Measurements from ENCODE around the gene DUSP6.

Gene DUSP6

DNA sequence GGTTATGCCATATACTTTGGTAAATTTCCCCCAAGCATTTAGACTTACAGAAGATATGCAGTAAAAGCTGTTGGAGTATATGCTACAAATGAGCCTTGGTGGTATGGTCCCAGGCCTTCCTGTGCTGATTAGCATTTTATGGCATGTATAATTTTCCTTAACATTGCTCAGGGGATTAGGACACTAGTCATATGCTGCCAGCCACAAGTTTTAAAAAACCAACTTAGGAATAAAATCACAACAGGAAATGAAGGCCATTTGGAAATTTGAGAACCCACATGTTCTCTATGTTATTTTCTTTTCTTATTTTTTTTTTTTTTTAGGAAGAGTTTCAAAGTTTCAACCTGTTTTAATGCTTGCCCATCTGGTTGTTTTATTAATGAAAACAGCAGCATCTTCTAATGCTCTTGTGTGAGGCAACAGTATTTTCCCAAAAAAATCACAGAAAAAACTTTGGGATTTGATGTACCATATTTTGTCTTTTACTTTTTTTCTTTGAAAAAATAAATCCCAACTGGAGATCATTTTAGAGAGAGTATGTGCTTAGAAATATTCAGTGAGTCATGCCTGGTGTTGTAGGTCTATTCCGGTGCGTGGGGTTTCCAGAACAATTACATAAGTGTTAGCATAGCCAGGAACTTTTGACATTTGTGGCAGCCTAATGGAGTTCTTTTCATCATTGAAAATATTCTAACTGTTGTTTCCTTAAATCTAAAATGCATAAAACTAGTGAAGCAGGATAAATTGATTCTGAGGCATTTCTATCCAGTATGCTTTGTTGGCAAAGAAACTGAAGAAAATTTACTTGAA, 21.7 kb upstream of the DUSP6 start:
- DNase-seq, result no peak

DNA sequence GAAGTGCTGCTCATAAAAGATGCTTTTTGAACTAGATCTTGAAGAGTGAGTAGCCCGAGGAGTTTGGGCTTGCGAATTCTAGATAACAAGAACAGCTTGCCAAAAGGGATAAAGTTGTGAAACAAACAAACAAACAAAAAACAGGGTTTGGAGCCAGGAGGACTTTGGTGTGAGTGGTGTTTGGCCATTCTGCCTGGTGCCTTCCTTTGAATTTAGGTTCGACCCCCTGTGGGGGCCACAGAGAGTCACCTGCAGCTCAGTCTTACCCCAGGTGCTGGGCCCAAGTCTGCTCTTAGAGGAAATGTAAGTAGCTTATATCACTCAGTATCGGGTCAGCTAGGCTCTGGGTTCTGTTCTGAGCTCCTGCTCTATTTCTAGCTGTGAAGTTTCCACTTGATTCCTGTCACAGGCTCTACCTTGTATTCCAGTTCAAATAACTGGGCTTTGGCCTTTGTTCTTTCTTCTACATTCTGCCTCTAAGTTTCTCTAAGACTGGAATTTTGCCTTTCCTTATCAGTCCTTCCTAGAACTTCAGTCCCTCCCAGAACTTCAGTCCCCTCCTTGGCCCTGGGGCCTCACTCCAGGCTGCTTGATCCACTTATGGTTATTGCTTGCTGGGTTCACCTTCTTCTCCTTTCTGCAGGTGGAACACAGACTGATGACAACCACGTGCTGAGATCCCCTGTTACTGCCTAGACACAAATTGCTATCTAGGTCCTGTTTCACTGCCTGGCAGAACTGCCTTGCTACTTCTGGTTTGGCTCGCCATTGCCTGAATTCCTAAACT, 20.5 kb upstream of the DUSP6 start:
- DNase-seq, result no peak

DNA sequence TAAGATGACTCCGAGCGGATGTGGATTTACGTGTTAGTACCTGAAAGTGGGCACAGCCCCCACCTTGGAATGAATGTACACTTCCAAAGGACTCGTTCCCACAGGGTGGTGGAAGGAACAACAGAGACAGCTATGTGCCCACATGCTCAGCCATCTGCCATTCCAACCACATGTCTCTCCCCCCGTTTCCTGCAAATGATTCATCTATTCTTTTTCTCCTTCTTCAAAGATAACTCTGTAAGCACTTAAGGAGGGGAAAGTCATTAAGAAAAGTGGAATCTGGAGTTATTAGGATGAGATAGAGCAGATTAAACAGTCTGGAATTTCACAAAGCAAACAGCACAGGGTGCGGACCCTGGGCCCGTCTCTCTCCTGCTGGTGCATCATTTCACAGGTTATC, 18.5 kb upstream of the DUSP6 start:
- DNase-seq, result no peak

DNA sequence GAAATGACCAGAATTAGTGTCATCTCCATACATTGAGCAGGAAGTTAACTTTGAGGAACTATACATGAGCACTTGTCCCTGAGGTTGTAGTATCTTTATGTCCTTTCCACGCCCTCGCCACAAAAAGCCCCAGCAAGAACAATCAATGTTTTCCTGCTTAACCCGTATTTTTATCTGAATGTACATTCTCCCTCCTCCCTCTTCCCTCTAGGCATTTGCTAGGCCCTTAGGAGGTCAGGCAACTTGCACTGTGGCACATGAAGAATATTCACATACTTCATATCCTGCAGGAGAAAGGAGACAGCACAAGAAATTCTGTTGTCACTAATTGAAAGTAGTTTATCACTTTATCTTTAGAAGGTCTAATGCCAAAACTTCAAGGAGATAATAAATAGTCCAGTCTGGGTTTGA, 18.1 kb upstream of the DUSP6 start:
- no peak for DNase-seq

DNA sequence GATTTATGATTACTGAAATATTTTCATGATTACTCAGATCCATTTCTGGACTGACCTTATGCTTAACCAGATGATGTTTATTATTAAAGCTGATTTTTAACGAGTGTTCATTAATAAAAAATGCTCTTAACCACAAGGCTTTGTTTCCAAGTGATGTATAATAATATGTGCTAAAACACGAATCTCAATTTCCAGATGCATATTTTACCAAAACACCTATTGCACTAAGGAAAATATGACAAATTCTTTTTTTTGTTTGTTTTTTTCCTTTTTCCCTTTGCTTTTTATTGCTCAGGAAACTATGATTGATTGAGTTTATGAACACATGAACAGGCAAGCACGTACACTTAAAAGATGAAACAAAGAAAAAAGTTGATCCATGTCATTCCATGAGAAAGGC, 16.9 kb upstream of the DUSP6 start:
- no peak for DNase-seq

DNA sequence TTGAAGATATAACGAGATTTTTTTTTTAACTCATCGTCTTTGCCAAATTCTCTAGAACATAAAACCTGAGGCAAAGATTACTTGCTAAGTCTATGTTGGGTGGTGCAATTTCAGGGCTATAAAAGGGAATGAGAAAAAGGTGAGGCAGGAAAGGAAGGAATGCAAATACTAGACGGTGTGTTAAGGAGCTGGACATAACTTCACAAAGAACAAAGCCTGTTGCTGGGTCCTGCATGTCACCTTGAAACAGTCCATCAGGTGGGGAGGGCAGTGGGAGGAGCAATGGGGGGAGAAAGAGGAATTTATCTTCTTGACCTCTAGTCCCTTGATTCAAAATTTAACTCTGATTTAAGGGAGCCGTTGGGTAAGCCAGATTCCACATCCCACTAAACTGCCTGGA, 16.1 kb upstream of the DUSP6 start:
- no peak for DNase-seq

DNA sequence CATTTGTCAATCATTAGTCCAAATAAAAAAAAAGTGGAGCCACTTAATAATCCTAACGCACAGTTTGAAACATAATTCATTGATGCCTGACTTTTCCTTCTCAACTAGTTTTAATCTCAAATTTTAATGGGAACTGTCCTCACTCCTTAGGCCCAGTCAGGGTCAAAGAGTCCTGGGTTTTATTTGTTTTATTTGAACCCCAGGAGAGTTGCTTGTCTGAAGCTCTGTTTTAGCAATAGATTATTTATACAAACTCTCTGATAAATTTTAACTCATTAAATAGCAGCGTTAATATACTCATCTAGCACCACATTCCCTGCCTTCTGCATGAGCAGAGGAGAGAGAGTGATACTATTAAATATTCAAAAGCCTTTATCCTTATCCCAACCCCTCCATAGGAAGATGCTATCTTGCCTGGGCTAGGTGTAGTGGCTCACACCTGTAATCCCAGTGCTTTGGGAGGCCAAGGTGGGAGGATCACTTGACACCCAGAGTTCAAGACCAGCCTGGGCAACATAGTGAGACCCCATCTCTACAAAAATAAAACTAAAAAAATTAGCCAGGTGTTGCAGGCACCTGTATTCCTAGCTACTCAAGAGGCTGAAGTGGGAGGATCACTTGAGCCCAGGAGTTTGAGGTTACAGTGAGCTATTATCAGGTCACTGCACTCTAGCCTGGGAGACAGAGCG, 14.5 kb upstream of the DUSP6 start:
- DNase-seq, result no peak

DNA sequence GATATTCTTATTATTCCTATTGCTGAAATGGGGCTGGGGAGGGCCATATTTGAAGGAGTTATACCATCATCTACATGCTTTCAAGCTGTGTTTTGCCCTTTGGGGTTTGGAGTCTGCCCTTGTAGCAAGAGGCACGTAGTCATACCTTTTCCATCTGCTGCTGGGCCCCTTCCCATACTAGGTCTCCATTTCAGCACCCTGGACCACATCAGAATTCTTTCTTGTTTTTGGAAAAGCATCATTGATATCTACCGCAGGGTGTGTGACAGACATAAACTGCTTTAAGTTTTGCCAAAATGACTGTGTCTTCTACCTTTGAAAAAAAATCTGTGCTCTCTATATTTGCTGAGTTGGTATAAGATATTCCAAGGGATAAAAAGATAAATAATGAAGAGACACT, 12.3 kb upstream of the DUSP6 start:
- DNase-seq, result no peak

DNA sequence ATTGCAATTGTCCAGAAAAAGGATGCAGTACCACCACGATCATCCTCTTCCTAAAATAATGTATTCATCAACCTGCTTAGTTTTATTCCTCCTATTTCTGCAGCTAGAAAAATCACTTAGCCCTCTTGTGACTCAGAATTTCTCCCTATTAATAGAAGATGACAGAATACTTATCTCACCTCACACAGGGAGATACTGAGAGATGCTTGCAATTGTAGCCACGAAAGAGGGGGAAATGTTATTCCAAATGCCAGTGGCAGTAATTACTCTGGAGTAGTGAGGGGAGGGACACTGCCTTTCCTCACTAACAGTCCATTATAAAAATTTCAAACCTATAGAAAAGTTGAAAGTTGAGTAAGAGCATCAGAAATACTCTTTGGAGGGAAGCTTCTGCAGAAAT, 11.8 kb upstream of the DUSP6 start:
- no peak for DNase-seq

DNA sequence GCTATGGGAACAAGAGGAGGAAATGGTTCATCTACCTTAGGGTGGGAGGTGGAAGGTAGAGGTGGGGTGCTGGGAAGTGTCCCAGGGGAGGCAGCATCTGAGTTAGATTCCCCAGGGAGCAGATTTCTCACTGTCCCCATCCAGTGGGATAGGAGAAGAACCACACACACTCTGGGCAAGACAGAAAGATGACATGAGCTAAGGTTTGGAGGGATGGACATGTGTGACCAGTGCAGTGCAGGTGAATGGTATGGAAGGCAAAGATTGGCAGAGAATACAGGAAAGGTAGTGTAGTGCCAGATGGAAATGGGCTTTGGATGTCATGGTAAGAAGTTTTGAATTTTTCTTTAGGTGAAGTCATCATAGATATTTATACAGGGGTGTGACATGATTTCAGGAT, 11.3 kb upstream of the DUSP6 start:
- no peak for DNase-seq

DNA sequence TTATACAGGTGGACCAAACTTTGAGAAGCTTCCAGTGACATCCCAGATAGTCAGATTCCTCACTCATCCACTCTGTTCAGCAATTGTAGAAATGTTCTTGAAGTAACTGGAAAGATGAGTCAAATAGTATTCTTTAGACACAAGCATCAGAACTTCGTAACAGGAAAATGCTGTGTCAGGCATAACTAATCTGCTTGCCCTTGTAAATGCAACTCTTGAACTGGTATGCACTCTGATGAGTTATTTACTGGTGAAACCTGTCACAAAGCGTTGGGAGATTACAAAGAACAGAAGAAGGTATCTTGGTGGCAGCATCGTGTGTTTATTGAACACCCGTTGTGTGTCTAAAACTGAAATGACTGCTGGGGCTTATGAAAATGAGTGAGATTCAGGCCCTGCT, 10.8 kb upstream of the DUSP6 start:
- no peak for DNase-seq

DNA sequence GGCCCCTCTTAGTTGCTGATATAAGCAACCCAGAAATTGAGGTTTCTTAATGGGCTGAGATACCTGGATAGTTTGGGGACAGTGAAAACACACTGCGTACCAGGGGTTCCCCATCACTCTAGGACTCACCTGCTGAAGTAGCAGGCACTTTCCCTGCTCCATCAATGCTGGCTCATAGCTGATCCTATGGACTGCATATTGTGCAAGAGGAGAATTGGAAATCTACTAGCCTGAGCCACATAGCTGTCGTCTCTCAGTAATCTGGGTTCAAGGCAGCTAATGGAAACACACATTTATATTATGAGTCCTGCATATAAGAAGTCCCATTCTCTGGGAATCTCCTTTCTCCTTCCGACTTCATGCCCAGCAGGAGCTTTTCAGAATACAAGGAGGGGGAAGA, 7.3 kb upstream of the DUSP6 start:
- DNase-seq, result no peak

DNA sequence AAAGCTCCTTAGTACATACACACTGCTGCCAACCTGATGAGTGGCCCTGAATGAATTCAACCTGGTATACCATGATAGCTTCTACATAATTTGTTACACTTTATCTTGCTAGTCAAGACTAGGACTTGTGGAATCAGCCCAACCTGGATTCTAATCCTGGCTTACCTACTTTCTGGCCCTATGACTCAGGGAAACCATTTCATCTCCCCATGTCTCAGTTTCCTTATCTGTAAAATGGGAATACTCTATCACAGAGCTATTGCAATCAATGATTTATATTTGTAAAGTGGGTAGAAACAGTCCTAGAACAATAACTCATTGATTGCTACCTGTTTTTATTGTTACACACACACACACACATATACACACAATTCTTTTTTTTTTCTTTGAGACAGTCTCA, 6.5 kb upstream of the DUSP6 start:
- DNase-seq, result no peak

DNA sequence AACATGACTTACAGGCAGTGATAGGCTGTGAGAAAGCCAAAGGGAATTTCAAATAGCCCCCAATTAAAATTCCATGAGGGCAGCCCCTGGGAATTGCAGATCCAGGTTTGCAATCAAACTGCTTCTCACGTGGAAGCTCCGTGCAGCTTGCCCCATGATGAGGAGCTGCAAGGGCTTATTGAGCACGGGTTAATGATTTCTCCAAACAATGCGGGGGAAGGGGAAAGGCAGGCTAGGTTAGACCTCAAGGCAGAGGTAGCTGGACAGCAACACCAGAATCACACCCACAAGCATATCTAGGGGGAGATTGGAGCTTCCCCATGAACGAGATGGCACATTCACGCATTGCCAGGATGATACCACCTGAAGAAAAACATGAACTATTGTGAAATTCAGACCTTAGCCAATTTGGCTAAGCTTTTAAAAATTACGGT, 5.0 kb upstream of the DUSP6 start:
- DNase-seq, result no peak

DNA sequence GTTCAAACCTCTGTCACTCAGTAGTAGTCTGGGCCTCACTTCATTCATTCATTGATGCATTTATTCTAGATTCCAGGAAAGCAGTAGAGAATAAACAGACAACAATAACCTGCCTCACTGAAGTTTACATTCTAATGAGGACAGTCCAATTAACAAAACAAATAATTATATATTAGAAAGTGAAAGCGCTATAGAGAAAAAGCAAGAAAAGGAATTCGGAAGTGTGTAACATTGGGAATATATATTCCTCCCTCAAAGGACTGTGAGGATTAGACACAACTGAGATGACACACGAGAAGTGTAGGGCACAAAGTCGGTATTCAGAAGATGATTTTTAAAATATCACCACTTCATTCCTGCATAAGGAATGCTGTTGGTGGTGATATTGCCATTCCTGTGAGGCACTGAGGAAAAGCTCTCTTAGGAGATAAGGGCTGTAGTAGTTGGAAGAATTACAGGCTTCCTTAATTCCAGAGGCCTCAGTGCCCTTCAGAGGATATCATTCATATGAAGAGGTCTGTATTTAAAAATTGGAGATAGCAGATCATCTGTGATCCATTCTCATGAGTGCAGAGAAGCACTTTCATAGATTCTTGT, 3.9 kb upstream of the DUSP6 start:
- no peak for DNase-seq

DNA sequence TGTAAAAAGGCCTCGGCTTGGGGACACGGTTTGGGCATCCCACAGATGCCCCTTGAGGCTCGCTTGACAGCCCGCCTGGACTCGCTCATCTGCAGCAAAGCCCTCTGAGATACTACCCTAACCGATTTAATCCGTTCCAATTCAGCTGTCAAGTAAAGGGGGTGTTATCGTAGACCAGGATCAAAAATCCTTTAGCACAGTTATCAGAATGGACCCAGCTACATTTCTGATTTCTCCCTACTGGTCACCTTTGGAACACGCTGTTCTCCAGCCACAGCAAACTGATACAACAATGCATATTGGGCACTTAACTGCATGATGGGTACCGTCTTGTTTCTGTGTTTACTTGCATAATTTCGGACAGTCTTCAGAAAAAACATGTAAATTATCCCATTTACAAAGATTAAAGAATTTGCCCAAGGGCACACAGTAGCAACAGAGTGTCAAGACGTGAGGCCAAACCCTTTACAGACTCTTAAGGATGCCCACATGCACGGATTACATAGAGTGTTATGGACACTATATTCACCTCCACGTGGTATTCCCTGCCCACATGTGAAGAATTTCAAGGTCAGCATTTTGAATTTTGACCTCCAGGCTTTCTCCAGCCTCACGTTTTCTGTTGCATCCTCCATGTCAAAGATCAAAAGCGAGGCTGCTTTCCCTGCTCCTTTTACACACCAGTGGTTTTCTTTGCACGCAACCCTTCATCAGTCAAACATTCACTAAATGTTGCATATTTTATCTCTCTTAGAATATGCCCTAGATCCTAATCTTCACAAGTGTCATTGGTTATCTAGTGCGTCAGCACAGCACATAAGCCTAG, 3.2 kb upstream of the DUSP6 start:
- peak in 2 of 3 experiments; percentile 29 to 37 for DNase-seq

DNA sequence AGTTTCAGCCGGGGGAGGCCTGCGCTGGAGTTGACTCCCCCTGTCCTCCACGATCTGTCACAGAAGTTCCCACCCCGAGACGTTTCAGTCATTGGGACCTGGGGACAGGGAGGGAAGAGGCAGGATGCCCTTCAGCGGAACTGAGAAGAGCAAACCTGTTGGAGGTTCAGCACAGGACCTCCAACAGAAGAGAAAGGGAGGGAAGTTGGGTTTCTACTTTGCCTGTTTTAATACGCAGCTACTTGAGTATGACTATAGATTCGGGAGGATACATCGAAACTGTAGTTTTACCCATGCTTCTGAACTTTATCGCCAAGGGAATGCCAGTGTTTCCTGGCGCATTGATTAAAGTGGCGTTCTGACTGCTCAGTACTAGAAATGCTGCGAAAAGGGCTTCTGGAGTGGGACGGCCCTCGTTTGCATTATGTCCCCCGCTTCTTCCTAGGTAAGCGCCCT, 2.3 kb upstream of the DUSP6 start:
- peak in 2 of 3 experiments; percentile 72 to 75 for DNase-seq

DNA sequence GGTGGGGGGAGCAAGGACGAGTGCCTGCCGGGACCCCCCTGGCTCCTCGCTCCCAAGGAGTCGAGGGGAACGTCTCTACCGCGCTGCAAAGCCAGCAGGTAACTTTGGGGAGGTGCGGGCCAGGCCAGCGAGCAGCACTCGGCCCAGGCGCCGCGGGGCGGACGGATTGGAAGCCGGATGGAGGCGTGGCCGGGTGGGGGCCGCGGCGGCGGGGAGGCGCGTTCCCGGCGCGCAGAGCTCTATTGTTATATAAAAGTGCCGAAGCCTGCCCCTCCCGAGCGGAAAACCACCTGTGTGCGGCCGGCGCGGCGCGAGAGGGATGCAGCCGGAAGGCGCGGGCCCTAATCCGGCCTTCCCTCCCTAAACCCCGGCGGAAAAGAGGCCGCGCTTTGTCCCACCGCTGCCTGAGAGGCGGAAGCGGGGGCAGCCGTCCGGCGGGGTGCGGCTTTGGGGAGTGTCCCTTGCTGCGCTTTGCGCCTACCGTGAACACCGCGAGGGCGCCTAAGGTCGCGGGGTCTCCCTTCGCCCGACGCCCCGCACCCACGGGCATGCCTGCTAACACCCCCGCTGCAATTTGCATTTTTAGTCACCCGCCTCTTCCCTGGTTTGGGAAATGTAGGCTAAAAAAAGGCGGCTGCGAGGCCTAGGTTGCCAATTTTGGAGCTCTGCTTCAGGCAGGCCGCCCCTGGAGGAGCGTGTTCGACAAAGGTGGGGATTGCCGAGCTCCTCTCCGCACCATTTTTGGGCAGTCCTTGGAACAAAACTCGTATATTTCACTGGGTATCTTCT, 1.7 kb upstream of the DUSP6 start:
- peak; percentile 55 to 92 (median 90) for DNase-seq

DNA sequence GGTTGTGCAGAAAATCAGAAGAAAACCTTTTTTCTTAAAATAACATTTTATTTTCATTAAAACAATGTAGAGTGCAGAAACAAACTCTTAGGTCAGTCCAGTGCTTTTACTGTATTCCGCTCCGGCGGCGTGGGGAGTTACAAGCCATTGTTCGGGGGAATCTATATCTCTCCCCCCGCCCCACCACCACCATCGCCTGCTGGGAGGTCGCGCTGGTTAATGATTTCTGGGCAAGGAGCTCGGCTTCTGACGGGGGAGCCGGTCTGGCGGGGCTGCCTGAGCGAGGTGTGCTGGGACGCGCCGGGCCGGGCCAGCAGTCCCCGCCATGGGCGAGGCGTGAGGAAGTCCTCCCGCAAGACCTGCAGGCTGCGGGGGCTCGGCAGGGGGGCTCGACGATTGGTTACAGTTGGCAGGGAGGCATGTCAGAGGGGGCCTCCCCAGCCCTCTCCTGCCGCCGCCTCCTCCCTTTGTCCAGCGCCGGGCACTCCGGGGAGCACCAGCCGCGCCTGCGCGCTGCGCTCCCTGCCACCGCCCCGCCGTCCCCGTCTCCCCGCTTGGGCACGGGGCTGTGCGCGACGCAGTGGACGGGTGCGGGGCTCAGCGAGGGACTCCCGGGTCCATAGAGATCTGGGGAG, 1.0 kb upstream of the DUSP6 start:
- peak; percentile 50 to 92 (median 92) for DNase-seq

DNA sequence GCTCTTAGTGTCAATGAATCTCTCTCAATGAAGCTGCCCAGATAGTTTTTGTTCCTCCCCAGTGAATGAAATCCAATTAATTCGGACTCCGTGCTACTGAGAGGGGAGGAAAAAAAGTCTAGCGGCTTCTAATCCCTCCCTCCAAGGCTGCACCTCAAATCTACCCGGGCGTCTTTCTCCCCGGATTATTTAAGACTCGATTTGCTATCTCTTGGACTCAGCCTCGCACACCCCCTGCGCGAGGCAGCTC, 134 bp downstream of the DUSP6 start:
- DNase-seq, result peak in 2 of 3 experiments; percentile 91 to 95

Measured in NCI-H1417 (cell line).